NK-92 (cell line): ENCODE results near the gene NPC1.

Experiments
- DNase-seq: peaks from one replicate; lab custom pipeline; 2025; ENCODE audit not compliant: unreplicated experiment; lab: John Stamatoyannopoulos, UW

NPC1 gene

DNA sequence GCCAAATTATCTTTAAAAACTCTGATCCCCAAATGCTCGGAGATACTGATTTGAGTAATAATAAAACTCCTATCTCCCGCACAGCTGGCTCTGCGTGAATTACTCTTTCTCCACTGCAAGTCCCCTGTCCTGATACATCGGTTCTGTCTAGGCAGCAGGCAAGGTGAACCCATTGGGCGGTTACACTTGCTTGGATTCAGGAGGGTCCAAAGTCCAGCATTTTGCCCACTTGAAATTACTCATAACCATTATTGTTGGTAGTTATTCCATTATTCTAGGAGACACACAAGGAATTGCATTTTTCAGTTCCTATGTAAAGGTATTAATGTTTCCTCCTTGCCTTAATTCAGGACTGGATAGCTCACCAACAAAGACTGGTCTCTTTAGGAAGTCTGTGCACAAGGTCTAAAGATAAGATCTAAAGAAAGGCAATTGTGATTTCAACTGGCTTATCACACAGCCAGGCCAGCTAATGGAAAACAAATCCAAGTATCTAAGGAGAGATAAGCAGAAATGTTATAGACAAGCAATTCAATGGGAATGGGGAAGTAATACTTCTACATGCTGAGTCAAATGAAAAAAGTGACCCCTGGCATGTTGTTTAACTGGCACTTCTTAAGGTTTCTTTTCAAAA is 23.2 kb upstream of the NPC1 start:
- DNase-seq: no peak

- DNase-seq: no peak
Measured at GRCh38 chr18:23608211-23608610, 21.9 kb upstream of the NPC1 start.

DNA sequence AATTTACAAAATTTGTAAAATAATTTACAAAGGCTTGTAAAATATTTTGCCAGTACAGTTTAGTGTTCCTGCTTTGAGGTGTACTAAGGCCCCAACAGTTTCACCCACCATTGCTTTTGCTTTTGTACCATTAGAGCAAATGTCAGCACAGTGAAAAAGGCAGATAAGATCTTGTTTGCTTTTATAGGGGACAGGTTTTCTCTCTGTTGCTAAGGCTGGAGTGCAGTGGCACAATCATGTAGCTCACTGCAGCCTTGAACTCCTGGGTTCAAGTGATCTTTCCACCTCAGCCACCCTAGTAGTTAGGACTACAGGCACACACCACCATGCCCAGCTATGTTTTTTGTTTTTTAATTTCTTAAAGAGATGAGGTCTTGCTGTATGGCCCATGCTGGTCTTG is 19.6 kb upstream of the NPC1 start:
- DNase-seq: no peak

- DNase-seq: no peak
Measured at GRCh38 chr18:23599809-23600208, 13.5 kb upstream of the NPC1 start.

GRCh38 chr18:23596183-23596582 is 9.9 kb upstream of the NPC1 start:
- no peak for DNase-seq

DNA sequence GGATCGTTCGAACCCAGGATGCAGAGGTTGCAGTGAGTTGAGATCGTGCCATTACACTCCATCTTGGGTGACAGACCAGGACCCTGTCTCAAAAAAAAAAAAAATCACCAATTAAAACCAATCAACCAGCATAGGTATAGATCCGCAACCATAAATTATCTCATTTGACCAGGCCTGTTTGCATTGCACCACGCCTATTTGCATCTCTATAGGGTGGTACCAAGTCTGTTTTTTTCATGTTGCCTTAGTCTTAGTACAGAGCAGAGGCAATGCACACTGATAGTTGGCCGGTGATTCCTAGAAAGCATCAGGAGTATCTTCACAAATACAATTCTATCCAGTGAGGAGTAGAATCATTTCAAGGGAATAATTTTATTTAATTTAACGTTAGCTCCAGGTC is 9.3 kb upstream of the NPC1 start:
- no peak for DNase-seq

- no peak for DNase-seq
Measured at GRCh38 chr18:23593720-23594119, 7.4 kb upstream of the NPC1 start.

- DNase-seq: no peak
Measured at GRCh38 chr18:23592911-23593310, 6.6 kb upstream of the NPC1 start.

GRCh38 chr18:23591011-23591410 is 4.7 kb upstream of the NPC1 start:
- no peak for DNase-seq

DNA sequence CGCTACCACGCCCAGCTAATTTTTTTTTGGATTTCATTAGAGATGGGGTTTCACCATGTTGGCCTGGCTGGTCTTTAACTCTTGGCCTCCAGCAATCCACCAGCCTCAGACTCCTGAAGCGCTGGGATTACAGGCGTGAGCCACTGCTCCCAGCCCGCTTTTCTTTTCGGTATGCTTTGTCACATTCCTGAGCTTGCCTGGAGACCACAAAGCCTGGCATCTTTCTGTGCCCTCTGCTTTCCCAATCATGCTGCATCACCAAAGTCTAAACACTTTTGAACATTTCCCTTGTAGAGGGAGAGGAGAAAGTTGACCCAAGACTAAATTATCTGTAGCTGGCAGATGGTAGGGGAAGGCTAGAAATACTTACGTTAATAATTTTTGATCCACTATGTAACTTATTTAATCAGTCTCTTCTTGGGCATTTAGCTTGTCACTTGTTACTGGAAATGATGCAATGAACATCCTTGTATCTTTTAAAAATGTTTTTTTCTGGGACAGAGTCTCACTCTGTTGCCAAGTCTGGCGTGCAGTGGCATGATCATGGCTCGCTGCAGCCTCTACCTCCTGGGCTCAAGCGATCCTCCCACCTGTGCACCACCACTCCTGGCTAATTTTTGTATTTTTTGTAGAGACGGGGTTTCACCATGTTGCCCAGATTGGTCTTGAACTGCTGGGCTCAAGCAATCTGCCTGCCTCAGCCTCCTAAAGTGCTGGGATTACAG is 2.7 kb upstream of the NPC1 start:
- DNase-seq: no peak

DNA sequence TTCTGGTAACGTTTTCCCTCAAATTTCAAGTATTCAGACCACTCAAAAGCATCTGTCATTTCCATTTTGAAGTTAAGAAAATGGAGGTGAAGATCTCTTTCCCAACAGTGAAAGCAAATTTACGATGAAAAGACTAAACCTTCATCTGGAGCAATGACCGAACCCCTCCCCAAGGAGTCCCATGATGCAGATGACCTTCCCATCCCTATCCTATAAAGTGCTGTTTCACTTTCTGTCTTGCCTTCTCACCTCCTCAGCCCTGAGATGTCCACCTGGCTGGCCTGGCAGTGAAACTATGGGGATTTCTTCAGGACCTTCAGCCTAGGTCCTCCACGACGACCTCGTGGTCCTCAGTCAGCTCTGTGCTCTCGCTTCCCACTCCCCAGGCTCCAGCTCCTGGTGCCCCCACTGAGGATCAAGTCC is 925 bp upstream of the NPC1 start:
- DNase-seq: no peak

GRCh38 chr18:23585897-23586248 is 433 bp downstream of the NPC1 start:
- no peak for DNase-seq

DNA sequence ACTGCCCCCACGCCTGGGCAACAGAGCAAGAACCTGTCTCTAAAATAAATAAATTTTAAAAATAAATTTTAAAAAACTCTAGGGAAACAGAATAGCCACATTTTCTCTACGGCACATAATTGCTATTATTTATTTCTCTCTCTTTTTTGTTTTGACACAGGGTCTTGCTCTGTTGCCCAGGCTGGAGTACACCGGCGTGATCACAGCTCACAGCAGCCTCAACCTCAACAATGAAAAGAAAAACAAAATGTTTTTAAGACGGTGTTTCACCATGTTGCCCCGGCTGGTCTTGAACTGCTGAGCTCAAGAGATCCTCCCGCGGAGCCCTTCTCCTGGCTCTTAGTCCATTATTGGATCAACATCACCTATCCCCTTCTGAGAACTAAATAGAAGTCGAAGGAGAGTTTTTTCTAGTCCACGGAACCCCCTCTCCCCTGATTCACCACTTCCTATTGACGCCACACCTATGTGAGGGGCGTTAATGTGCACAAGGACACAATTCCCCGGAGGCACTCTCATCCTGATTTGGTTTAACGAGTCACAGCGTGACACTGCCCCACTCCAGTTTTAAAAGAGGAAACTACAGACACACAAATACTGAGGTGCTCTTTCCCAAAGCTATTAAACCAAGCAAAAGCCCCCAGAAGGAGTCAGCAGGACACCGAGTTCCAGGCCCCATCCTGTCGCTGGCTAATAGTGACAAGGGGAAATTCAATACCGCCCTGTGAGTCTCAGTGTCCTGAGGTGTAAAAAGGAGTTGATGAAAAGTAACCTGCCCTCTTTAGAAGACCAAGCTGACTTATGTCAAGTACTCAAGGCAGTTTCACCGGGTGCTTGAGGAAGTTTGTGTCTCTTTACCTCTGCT is 1.1 kb downstream of the NPC1 start:
- no peak for DNase-seq

- no peak for DNase-seq
Measured at GRCh38 chr18:23584019-23584983, 2.0 kb downstream of the NPC1 start.

DNA sequence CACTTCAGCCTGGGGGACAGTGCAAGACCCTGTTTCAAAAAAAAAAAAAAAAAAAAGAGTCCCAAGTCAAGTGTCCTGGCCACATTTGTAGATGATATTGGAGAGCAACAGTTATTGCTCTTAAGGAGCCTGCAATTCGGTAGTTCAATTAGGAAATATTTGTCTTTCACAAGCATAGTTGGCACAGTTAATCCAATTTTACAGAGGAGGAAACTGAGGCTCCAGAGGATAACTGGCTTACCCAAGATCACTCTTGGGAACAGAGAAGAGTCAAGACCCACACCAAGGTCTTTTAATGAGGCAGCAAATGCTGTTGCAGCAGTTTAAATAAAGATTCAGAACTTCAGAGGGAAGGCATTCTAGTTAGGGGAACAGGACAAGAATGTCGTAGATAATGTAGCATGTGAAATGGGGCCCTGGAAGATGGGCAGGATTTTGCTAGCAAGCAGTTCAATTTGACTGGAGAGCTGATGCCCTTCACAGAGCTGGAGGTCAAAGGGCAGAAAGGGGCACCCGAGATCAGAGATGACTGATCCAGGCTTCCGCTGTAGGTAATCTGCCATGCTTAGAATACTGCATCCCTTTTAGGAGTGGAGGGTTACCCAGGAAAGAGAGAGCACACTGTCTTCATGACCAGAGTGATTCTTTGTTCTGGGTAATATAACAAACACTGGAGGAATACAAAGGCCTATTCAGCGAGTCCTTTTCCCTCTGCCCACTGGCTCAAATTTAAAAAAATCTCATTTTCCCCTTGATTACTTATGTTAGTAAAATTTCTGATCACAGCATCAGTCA is 3.0 kb downstream of the NPC1 start:
- no peak for DNase-seq

DNA sequence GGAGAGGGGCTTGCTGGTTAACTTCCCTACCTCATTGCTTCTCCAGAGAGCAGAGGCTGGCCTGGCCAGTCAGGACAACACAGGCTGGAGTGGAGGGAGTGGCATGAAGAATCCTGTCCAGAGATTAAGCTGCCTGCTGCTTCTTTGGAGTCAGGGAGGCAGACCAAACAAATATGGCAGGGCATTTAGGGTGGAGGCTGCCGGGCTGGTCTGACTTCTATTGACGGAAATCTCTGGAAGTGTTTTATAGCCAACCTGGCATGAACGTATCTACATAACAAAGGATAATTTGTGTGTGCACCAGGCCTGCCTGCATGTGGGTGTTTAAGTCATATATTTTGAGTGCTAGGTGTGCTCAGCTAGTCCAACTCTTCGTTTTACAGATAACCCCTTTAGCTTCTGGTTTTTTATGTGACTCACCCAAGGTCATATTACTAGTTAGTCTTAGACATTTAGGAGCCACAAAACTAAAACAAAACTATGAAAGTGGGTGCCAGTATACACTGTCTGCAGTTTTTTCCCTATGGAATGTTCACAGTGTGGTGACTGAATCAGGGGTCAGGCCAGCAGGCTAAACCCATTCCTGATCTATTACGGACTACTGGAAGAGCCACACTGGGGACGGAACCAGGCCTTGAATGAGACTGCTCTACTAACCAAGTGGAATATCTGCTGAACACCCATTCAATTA is 5.5 kb downstream of the NPC1 start:
- no peak for DNase-seq

DNA sequence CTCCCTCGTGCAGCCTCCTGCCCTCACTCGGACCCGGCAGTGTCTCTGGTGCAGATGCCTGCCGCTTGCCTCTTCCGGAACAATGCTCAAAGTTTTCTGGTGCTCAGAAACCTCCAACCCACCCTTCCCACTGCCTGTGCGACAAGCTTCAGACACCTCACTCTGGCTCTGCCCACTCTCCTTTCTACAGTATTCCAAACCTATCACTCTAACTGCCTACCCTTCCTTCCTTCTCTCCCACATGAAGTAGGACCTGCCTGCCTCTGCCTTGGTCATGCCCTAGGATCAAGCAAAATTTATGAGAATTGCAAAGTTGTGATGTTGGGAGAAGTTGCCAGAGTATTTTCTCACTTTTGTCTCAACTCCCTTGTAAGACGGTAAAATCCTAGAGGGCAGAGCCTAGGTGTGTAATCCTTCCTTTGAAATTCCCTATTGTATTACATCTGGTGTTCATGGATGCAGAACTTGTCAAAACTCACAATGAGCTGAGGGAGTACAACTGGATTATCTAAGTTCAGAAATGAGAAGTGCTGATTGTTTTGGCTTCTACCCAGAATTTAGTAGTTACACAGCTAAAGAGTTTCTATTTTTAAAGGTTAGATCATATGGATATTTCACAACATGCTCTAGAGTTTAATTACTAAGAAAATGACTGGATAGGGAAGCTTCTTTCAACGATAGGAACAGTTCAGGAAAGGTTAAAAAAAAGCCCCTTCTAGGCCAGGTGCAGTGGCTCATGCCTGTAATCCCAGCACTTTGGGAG is 7.2 kb downstream of the NPC1 start:
- no peak for DNase-seq

DNA sequence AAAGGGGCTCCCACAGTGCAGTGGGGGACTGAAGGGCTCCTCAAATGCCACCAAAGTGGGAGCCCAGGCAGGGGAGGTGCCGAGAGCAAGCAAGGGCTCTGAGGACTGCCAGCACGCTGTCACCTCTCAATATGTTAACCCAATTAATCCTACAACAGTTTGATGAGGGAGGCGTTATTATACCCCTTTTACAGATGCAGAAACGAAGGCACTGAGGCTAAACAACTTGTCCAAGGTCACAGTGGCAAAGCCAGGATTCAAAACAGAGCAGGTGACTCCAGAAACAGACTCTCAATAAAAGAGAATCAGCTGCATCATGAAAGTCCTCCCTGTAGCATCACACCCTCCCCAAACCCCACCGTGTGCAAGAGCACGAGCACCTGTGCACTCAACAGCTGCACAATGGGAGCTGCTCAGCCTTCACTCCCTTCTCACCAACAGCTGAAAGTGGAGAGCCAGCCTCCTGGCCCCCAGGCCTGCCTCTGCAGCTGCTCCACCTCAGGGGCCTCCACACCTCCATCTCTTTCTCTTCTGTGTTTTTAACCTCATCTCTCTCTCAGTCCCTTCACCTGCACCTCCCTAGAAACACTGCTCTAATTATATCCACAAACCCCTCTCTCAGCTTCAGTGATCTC is 8.1 kb downstream of the NPC1 start:
- DNase-seq: no peak
